ENCODE data around the gene CSNK1G2.

- TF ChIP-seq EZH2phosphoT487 (IDR thresholded peaks at IDR 0.05; ENCODE audit: unreplicated experiment) (no peak), CTCF (conservative IDR thresholded peaks at IDR 0.05; ENCODE audit: low read depth in 2 of 2) (no peak), POLR2AphosphoS5 (IDR thresholded peaks at IDR 0.05; ENCODE audit: low read depth) (no peak), EZH2 (IDR thresholded peaks at IDR 0.05; ENCODE audit: low read depth, unreplicated experiment) (no peak), REST (IDR thresholded peaks at IDR 0.05; ENCODE audit: unreplicated experiment) (no peak), STAT1 (IDR thresholded peaks at IDR 0.05; ENCODE audit: unreplicated experiment) (no peak), NANOG (IDR thresholded peaks at IDR 0.05; ENCODE audit: borderline replicate concordance) (no peak), CREB1 (CRISPR knock-in tag; IDR thresholded peaks at IDR 0.05; ENCODE audit: low read depth) (no peak), ZNF114 (CRISPR knock-in tag; IDR thresholded peaks at IDR 0.05) (no peak), ZNF331 (CRISPR knock-in tag; IDR thresholded peaks at IDR 0.05; ENCODE audit: low read depth) (no peak)
Observed at GRCh38 chr19:1923319-1923718, 17.7 kb upstream of the CSNK1G2 start.

Measured in GM23338 (cell line).